Stimulated activated naive B cell treated with anti-CD40 and anti-IgM and Interleukin-4, amounts not matched to agents 10 μg/mL and 1 μg/mL and 100 μg/mL, for 72 hours (primary cell): ENCODE results near the gene PABPN1.

Experiments
- ATAC-seq, 2 donors: fragments of 150-1000 bp; cut with Tn5 transposase; replicated peaks; 2 replicates each; pipeline ENCODE4 v1.10.0; 2021; ENCODE audit warnings: moderate library complexity in 1 of 2
- DNase-seq: peaks from one replicate; pipeline ENCODE4 v3.0.0; 2021
- H3K27ac Mint-ChIP-seq: one replicate; pipeline ENCODE4 v1.8.0; 2022; ENCODE audit warnings: mild to moderate bottlenecking, mixed read lengths
- H3K27me3 Mint-ChIP-seq, 2 donors: one replicate each; pipeline ENCODE4 v1.8.0; 2022; ENCODE audit warnings: mixed read lengths in 2 of 2
- H3K36me3 Mint-ChIP-seq, 2 donors: one replicate each; pipeline ENCODE4 v1.8.0; 2022; ENCODE audit warnings: mixed read lengths in 2 of 2, mild to moderate bottlenecking in 1 of 2
- H3K4me1 Mint-ChIP-seq, 2 donors: one replicate each; pipeline ENCODE4 v1.8.0; 2022; ENCODE audit warnings: mixed read lengths in 2 of 2, mild to moderate bottlenecking in 1 of 2
- H3K4me3 Mint-ChIP-seq, 2 donors: one replicate each; pipeline ENCODE4 v1.8.0; 2022; ENCODE audit warnings: mild to moderate bottlenecking in 2 of 2, mixed read lengths in 2 of 2, moderate library complexity in 1 of 2
- H3K9me3 Mint-ChIP-seq, 2 donors: one replicate each; pipeline ENCODE4 v1.8.0; 2022; ENCODE audit warnings: mixed read lengths in 2 of 2, mild to moderate bottlenecking in 1 of 2

PABPN1 gene

DNA sequence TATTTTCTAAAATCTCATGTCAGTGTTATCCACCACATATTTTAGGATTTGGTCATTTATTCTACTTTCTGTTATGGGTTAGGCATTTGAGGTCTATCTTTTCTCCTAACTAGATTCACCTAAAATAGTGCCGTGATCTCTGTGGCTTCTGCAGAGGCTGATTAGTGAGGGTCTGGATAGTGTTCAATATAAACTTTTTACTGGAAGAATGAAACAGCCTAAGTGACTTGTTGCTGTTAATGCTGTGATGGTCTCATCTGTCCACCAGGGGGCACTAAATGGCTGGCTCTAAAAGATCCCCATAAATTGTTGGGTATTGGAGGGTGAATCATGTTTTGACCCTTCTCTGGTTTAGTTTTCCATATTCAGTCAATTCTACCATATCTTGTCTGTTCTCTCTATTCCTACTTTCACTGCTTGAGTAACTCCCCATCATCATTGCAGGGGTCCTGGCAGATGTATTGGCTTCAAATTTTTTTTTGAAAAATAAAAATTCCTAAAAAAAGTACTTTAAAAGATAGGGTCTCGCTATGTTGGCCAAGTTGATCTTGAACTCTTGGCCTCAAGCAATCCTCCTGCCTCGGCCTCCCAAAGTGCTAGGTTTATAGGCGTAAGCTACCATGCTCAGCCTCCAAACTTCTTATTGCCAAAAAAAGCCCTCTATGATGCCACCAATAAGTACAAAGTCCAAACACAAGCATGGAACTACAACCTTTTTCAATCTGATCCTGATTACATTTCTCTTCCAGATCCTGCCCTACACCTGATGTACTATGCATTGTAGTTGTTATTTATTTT is 6.9 kb downstream of the PABPN1 start:
- peaks cover 19 to 29% of the 10 kb centered on the region in 2 donors for H3K36me3 Mint-ChIP-seq
- H3K9me3 Mint-ChIP-seq = no peaks in the 10 kb centered on the region
- no peak overlapping the region for H3K27ac Mint-ChIP-seq
- H3K4me3 Mint-ChIP-seq = no peak overlapping the region
- DNase-seq (peak; percentile 32), ATAC-seq (peak; percentile 73 to 83)
- no peaks in the 10 kb centered on the region for H3K27me3 Mint-ChIP-seq
- peaks cover 5 to 27% of the 10 kb centered on the region in 2 donors for H3K4me1 Mint-ChIP-seq

DNA sequence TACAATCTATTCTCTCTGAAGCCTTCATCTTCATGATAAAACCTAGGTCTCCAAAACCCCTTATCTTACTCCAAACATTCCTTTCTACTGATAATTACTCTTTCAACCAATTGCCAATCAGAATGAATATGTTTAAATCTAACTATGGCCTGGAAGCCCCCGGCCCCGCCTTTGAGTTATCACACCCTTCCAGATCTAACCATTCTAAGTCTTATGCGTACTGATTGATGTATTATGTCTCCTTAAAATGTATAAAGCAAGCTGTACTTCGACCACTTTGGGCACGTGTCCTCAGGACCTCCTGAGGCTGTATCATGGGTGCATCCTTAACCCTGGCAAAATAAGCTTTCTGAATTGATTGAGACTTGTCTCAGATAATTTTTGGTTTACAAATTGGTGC is 14.4 kb downstream of the PABPN1 start:
- H3K36me3 Mint-ChIP-seq = no peaks in the 10 kb centered on the region
- peaks cover 28 to 38% of the 10 kb centered on the region in 2 donors for H3K27me3 Mint-ChIP-seq
- ATAC-seq (no peak), DNase-seq (no peak)
- no peaks in the 10 kb centered on the region for H3K4me1 Mint-ChIP-seq
- H3K9me3 Mint-ChIP-seq = peaks cover 0 to 6% of the 10 kb centered on the region in 2 donors
- H3K27ac Mint-ChIP-seq = no peak overlapping the region
- no peak overlapping the region for H3K4me3 Mint-ChIP-seq

DNA sequence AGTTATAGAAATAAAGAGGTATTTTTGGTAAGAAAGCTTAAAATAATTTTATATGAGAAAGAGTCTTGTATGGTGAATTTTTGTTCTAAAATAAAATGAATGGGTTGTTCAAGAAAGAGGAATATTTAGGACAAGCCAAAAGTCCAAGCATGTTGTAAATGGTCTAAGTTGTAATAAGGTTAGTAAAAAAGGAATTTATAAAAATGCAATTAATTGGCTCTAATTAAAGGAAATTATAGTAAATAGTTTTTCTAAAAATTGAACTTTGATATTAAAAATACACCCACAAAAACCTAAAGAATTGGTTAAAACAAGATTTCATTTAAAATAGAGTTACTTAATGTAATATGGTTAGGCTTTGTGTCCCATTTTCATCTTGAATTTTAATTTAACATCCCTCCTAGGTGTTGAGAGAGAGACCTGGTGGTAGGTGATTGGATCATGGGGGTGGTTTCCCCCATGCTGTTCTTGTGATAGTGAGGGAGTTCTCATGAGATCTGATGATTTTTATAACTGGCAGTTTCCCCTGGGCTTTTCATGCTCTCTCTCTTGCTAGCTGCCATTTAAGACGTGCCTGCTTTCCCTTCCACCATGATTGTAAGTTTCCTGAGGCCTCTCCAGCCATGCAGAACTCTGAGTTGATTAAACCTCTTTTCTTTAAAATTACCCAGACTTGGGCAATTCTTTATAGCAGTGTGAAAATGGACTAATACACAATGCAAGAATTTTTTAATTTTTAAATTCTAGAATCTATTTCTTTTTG is 18.4 kb downstream of the PABPN1 start:
- no peak for DNase-seq
- no peak for ATAC-seq
- Mint-ChIP-seq H3K36me3 (no peaks in the 10 kb centered on the region), H3K27ac (no peak overlapping the region), H3K4me3 (no peak overlapping the region), H3K9me3 (peaks cover 0 to 6% of the 10 kb centered on the region in 2 donors), H3K27me3 (peaks cover 34 to 35% of the 10 kb centered on the region in 2 donors), H3K4me1 (no peaks in the 10 kb centered on the region)

DNA sequence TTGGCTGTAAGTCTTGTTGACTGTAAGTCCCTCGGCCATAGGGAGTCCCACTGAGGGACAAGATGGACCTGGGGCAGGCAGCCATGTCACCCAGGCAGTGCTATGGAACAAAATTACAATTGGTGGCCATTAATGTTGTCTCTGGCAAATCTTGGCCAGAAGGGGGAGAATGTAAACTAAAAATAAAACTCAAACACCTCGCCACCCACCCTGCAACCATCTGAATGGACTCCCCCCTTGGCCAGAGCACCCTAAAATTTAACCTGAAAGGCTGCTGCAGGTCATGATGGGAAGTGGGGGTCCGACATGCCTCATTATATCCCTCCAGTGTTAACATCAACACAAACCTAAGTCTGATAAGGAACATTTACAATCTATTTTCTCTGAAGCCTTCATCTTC is 23.2 kb downstream of the PABPN1 start:
- no peak for DNase-seq

DNA sequence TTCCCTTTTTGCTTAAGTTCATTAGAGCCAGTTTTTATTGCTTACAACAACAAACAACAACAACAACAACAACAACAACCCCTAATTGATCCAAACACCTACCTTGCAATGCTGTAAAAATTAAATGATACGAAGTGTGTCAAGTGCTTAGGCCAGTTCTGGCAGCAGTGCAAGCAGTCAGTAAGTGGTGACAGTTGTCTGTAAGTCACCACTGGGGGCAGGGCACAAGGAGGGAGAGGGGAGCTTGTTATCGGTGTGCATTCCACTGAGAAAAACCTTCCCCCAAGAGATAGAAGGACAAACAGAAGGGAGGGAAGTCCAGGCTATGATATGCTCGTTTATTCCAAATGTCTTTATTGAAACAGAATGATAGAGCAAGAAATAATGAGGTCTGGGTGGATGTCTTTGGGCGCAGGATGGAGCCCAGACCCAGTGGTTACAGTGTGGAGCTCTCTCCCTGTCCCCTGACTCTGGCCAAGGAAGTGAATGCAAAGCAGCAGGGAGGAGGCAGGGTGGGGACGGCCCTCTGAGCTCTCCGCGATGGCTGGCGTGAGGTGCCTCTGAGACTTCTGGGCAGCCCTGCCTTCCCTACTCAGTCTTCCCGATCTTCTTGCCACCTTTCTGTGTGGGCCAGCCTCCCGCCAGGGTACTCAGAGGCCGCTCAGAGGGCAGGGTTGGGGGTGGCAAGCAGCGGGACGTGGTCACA is 24.9 kb downstream of the PABPN1 start:
- peaks cover 0 to 3% of the 10 kb centered on the region in 2 donors for H3K9me3 Mint-ChIP-seq
- H3K27me3 Mint-ChIP-seq = peaks cover 48% of the 10 kb centered on the region in 2 donors
- H3K4me3 Mint-ChIP-seq = no peak overlapping the region
- ATAC-seq (no peak), DNase-seq (no peak)
- H3K36me3 Mint-ChIP-seq = no peaks in the 10 kb centered on the region
- H3K4me1 Mint-ChIP-seq = no peaks in the 10 kb centered on the region
- no peak overlapping the region for H3K27ac Mint-ChIP-seq

More for the DNA sequence above, 23.2 kb downstream of the PABPN1 start:
- no peaks in the 10 kb centered on the region for H3K36me3 Mint-ChIP-seq
- ATAC-seq = no peak
- H3K27ac Mint-ChIP-seq = no peak overlapping the region
- H3K4me1 Mint-ChIP-seq = no peaks in the 10 kb centered on the region
- peaks cover 0 to 3% of the 10 kb centered on the region in 2 donors for H3K9me3 Mint-ChIP-seq
- no peak overlapping the region for H3K4me3 Mint-ChIP-seq
- peaks cover 31 to 34% of the 10 kb centered on the region in 2 donors for H3K27me3 Mint-ChIP-seq

DNA sequence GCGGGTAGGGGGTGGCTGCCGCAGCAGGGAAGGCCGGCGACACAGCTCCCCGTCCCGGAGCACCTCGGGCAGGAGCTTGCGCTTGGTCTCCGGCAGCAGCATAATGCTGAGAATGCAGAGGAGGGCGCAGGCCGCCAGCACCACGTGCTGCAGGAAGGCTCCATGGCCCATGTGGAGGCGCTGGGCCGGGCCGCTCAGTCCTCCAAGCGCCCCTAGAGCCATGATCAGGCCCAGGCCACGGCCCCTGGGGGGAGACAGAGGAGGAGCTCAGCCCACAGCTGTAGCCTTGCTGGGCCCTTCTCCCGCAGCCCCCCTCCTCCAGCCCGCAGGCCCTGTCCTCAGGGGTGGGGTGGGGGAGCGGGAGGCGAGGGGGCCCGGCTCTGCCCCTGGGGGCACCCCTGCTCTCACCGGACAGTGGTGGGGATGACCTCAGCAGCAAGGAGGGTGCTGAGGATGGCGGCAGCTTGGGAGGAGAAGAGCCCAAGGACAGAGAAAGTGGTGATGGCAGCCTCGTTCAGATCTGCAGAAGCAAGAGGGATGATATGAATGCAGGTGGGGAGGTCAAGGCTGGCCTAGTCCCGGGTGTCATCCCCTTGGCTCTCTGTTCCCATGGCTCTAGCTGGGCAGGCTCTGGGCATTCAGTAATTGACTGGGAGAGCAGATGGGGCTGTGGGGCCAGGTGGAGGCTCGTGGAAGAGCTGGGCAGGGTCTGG is 25.6 kb downstream of the PABPN1 start:
- ATAC-seq = no peak
- no peak for DNase-seq
- Mint-ChIP-seq H3K27me3 (peaks cover 50 to 55% of the 10 kb centered on the region in 2 donors), H3K4me1 (no peaks in the 10 kb centered on the region), H3K4me3 (no peak overlapping the region), H3K27ac (no peak overlapping the region), H3K36me3 (no peaks in the 10 kb centered on the region), H3K9me3 (peaks cover 0 to 3% of the 10 kb centered on the region in 2 donors)

DNA sequence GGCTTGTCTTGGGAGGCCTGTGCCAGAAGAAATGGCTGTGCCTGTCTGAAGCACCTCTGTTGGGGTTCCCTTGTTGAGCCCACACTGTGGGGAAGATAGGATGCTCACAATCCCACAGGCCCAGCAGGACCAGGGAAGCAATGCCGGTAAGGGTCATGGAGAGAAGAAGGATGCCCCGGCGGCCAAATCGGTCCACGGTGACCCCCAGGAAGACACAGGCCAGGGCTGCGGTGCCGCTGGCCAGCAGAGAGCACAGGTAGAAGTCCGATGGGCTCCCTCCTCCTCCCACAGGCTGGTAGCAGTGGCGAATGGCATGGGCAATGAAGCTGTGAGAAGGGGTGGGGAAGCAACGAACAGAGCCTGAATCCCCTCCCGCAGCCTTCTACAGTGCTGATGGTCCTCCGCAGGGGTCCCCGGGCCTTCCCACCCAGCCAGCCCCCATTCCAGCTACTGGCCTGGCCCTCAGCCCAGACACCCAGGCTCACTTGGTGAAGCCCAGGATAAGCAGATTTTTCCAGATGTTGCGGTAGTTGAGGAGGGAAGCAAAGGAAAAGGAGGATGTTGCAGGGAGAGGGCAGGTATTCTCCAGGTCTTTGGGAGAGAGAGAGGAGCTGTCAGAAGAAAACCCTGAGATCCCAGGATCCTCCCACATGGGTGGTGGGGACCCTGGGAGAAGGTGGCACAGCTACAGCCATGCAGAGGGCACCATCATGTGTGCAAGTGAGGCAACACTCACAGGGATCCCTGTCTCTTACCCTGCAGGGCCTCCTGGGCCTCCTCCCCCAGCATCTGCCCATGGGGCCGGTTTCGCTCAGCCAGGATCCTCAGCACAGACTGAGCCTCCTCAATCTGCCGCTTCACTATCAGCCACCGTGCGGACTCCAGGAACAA is 26.4 kb downstream of the PABPN1 start:
- no peaks in the 10 kb centered on the region for H3K36me3 Mint-ChIP-seq
- no peak overlapping the region for H3K27ac Mint-ChIP-seq
- H3K4me3 Mint-ChIP-seq = no peak overlapping the region
- H3K4me1 Mint-ChIP-seq = no peaks in the 10 kb centered on the region
- ATAC-seq (no peak), DNase-seq (no peak)
- peaks cover 46 to 58% of the 10 kb centered on the region in 2 donors for H3K27me3 Mint-ChIP-seq
- peaks cover 0 to 3% of the 10 kb centered on the region in 2 donors for H3K9me3 Mint-ChIP-seq

DNA sequence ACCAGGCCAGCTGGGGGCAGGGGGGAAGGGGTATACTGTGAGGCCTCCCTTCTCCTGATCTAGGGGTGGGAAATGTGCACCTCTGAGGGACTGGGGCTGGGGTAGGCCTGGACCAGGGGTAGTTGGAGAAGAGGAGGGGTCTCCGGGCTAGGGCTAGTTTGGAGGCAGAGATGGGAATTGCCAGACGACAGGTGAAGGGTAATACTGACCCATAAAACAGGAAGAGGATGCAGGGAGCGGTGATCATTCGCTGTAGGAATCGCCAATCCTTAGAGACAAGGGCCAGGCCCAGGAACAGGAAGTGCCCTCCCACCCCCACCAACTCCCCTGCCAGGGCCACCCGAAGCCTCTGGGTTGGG is 27.0 kb downstream of the PABPN1 start:
- Mint-ChIP-seq H3K36me3 (no peaks in the 10 kb centered on the region), H3K4me3 (no peak overlapping the region), H3K27ac (no peak overlapping the region), H3K9me3 (peaks cover 0 to 3% of the 10 kb centered on the region in 2 donors), H3K4me1 (no peaks in the 10 kb centered on the region), H3K27me3 (peaks cover 52 to 65% of the 10 kb centered on the region in 2 donors)
- DNase-seq (no peak), ATAC-seq (no peak)

DNA sequence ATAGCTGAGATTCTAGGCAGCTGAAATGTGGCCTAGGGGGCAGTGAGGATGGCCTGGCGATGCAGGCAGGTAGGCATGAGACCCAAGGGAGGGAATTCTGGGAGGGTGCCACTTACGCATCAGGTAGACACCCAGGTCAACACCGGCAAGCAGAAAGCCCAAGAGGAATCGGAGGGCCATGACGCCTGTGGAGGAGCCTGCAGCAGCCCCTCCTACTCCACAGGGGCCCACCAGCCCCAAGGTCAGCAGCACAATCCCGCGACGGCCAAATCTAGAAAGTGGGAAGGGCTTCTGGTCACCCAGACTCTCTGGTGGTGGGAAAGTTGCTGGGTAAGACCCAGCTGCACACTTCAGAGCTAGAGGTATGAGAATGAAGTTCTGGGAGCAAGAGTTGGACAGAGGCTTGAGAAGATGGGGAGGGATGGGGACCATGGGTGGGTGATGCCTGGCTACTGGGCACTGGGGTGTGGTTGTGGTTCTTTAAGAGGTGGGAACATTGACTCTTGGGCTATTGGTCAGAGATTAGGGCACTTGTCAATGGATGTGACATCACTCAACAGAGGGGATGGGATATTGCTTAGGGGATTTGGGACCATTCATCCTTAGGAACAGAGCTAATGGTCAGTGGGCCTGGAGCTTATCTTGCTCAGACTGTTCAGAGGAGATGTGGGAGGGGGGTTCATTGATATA is 28.0 kb downstream of the PABPN1 start:
- Mint-ChIP-seq H3K4me3 (no peak overlapping the region), H3K27me3 (peaks cover 62 to 75% of the 10 kb centered on the region in 2 donors), H3K36me3 (no peaks in the 10 kb centered on the region)

DNA sequence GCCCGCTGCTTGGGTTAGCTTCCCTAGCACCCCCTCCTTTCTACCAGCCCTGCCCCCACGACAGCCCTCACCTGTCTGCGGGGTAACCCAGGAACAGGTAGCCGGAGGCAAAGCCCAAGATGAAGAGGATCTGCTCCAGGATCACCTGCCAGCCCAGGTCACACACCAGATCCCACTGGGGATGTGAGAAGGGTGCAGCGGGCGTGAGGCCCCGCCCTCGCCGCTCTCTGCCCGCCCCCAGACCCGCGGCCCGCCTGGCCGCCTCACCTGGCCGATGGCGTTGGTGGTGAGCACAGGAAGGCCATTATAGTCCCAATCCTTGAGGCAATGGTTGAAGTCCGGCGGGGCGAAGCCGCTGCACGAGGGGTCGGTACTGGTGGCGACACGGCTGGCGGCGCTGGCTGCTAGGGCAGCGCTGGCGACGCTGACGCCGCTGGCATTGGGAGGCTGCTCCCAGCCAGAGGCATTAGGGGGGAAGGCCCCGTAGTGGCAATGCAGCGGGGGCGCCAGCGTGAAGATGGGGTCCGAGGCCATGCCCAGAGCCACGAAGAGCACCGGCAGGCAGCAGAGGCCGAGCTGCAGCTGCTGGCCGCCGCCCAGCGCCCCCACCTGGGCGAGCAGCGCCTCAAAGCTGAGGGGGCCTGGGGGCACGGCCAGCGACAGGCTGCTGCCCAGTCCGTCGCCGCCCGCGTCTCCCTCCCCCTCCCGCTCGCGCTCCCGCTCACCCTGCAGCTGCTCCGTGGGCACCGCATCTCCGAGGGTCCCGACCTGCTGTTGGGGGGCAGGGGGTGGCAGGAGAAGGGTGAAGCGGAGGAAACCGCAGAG is 30.6 kb downstream of the PABPN1 start:
- no peak for DNase-seq
- peaks cover 71 to 89% of the 10 kb centered on the region in 2 donors for H3K27me3 Mint-ChIP-seq
- H3K4me3 Mint-ChIP-seq = peak overlapping the region; percentile 45 to 71
- peaks cover 0 to 3% of the 10 kb centered on the region in 2 donors for H3K9me3 Mint-ChIP-seq
- ATAC-seq = peak; percentile 18 to 30
- no peaks in the 10 kb centered on the region for H3K36me3 Mint-ChIP-seq
- H3K4me1 Mint-ChIP-seq = no peaks in the 10 kb centered on the region
- no peak overlapping the region for H3K27ac Mint-ChIP-seq

More for the DNA sequence above, 28.0 kb downstream of the PABPN1 start:
- ATAC-seq = no peak
- no peak for DNase-seq
- Mint-ChIP-seq H3K27ac (no peak overlapping the region), H3K9me3 (peaks cover 0 to 3% of the 10 kb centered on the region in 2 donors), H3K4me1 (no peaks in the 10 kb centered on the region)

DNA sequence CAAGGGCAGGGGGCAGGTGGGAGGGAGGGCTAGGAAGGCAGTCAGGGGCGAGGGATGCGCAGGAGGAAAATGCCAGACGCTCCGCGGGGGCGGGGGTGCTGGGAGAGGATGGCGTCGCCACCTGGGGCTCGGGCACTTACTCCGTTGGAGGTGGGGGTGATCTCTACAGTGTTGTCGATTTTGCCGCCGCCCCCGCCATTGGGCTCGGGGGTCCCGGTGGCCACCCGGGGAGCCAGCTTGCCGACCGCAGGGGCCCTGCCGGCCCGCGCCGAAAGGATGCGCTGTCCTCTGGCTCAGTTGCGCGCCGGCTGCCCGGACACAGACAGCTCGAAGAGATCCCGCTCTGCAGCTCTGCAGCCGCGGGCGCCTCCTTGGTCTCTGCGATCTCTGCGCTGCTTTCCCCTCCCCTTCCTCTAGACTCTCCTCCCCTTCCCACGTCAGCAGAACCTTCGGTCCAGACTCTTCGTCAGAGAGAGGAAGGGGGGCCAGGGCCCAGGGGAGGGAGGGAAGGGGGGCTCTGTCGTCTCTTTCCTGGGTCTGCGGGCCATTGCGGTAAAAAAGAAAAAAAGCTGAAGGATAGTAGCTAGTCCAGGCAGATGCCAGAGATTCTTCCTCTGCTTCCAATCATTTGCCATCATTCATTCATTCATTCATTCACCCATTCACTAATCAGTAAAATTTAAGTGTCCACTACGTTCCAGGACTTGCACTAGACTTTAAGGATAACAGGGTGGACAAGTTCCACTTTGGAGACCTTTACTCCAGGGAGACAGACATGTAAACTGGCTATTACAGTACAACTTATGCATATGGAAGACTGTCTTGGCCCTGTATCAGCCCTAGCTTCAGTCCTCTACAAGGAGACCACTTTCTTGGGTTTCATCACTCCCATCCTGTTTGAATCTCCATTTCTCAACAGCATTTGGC is 31.5 kb downstream of the PABPN1 start, which contains the start of gene SLC22A17:
Gene SLC22A17, minus strand, starts transcription at position 382 of the 927 bp plus-strand sequence.
- H3K4me1 Mint-ChIP-seq = no peaks in the 10 kb centered on the region
- peaks cover 0 to 3% of the 10 kb centered on the region in 2 donors for H3K9me3 Mint-ChIP-seq
- H3K4me3 Mint-ChIP-seq = peak within 1 kb of the TSS; percentile 66 to 71
- DNase-seq (peak; percentile 18), ATAC-seq (peak; percentile 82 to 88)
- H3K27ac Mint-ChIP-seq = no peak within 1 kb of the TSS
- no peaks in the 10 kb centered on the region for H3K36me3 Mint-ChIP-seq
- peaks cover 67 to 82% of the 10 kb centered on the region in 2 donors for H3K27me3 Mint-ChIP-seq
